HG03039 (cell line): ENCODE data around the gene RAC2.
A peak's percentile ranks its signal among the peaks of the same experiment; 100 is the strongest.
"Not testable (repeated sequence)": the region's sequence is repeated elsewhere in the genome, so short reads cannot be mapped to it uniquely, and the experiment has no call there.

Experiments used
- ATAC-seq: cut with Tn5 transposase; IDR thresholded peaks from one replicate; pipeline ENCODE4 v1.9.1; 2021; ENCODE audit warnings: mild to moderate bottlenecking, moderate library complexity; ENCODE audit not compliant: unreplicated experiment

RAC2 gene

GRCh38 chr22:37206841-37207821 is 36.9 kb downstream of the RAC2 start:
- no peak for ATAC-seq

GRCh38 chr22:37206118-37206840 is 37.8 kb downstream of the RAC2 start:
- no peak for ATAC-seq

GRCh38 chr22:37205046-37205445 is 39.0 kb downstream of the RAC2 start:
- ATAC-seq: no peak

GRCh38 chr22:37204045-37204655 is 39.9 kb downstream of the RAC2 start:
- ATAC-seq: no peak

GRCh38 chr22:37203354-37204044 is 40.6 kb downstream of the RAC2 start:
- ATAC-seq: no peak

GRCh38 chr22:37202716-37203115 is 41.4 kb downstream of the RAC2 start:
- no peak for ATAC-seq

- ATAC-seq: no peak
Measured at GRCh38 chr22:37202001-37202555, 42.0 kb downstream of the RAC2 start.

GRCh38 chr22:37201443-37201820 is 42.6 kb downstream of the RAC2 start:
- ATAC-seq: not testable (repeated sequence)

GRCh38 chr22:37199760-37200108 is 44.3 kb downstream of the RAC2 start:
- ATAC-seq: no peak

GRCh38 chr22:37199103-37199759 is 44.8 kb downstream of the RAC2 start:
- peak; percentile 90 for ATAC-seq

GRCh38 chr22:37198258-37199102 is 45.6 kb downstream of the RAC2 start:
- ATAC-seq: no peak

GRCh38 chr22:37197451-37198257 is 46.4 kb downstream of the RAC2 start:
- ATAC-seq: no peak

GRCh38 chr22:37196539-37197450 is 47.3 kb downstream of the RAC2 start:
- no peak for ATAC-seq

- ATAC-seq: no peak
Measured at GRCh38 chr22:37195921-37196320, 48.1 kb downstream of the RAC2 start.

- no peak for ATAC-seq
Measured at GRCh38 chr22:37194750-37195149, 49.3 kb downstream of the RAC2 start.

- no peak for ATAC-seq
Measured at GRCh38 chr22:37193629-37194191, 50.4 kb downstream of the RAC2 start.

- no peak for ATAC-seq
Measured at GRCh38 chr22:37192741-37193140, 51.3 kb downstream of the RAC2 start.
